Gastroesophageal sphincter (tissue), 3 donors: ENCODE measurements around the gene NPC1L1.

Source experiments
- CTCF ChIP-seq, 4 experiments: fragments of 200-600 bp in 2 of 4; fragments of 450-650 bp in 2 of 4; sonication (generic) in 1 of 4; IDR thresholded peaks; one replicate each; pipeline ENCODE4 v1.5.1; 2017 to 2019; ENCODE audit warnings: antibody characterized with exemption in 4 of 4, mild to moderate bottlenecking in 2 of 4, moderate library complexity in 2 of 4
- EP300 ChIP-seq: sonication (generic); formaldehyde crosslinking; IDR thresholded peaks from one replicate; pipeline ENCODE4 v1.6.1; 2017; ENCODE audit warnings: antibody characterized with exemption, mild to moderate bottlenecking

DNA sequence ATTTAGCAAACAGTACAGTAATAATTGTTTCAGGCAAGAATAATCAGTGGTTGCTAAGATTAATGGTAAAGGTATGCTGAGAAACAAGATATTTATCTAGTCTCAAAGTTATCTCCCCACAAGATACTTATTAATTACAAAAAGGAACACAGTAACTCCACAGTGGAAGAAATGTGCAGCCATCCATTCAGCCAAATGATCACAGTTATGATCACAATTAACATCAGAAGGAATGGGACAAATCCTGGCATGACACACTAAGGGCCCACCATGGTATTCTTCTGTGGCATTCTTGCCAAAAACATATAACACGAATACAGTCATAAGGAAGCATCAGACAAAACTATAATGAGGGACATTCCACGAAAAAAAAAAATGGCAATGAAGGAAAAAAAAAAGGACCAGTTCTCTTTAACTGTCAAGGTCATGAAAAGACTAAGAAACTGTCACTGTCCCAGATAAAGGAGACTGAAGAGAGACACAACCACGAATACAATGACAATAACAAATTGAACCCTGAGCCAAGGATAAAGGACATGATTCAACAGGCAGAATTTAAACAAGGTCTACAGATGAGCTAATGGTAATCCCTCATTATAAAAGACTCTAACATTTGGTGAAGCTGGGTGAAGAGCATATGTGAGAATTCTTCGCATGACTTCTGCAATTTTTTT lies 71.5 kb downstream of the NPC1L1 start:
- no peak for TF ChIP-seq CTCF (IDR thresholded peaks at IDR 0.05)
- no peak for TF ChIP-seq EP300
